GM21367 (cell line): ENCODE data around the gene SRSF5.
"Not testable (repeated sequence)": the region's sequence is repeated elsewhere in the genome, so short reads cannot be mapped to it uniquely, and the experiment has no call there.

ENCODE experiments used
- ATAC-seq: cut with Tn5 transposase; IDR thresholded peaks from one replicate; pipeline ENCODE4 v1.9.1; 2021; ENCODE audit not compliant: unreplicated experiment

Gene SRSF5

DNA sequence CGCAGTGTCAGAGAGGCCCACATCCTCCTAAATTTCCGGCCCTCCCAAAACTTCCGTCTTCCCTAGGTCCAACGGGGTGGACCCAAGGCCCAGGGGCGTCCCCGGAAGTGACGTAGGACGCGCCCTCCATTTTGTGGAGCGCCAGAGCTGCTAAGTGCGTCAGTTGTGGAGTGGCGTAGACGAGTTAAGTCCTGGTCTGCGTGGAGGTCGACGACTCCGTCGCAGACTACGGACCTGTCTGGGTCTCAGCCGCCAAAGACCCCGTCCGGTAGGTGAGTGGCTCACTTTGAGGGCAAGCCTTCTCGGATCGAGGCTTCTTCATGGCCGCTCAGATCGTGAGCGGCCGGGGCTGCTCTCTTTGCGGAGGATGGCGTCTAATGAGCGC is at the start of gene SRSF5:
Gene SRSF5 (plus strand): TSS at position 159 of the 385 bp plus-strand sequence. CDS start 1,015 bp downstream, outside the sequence.
- peak; percentile 78 for ATAC-seq

DNA sequence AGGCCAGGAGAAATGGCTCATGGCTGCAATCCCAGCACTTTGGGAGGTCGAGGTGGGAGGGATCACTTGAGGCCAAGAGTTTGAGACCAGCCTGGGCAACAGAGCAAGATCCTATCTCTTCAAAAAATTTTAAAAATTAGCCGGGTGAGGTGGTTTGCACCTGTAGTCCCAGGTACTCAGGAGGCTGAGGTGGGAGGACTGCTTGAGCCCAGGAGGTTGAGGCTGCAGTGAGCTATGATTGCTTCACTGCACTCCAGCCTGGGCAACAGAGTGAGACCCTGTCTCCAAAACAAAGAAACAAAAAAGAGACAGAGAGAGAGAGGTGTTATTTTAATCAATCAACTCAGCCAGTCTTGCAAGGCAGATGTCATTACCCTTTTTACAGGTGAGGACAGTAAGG is 48.3 kb upstream of the SRSF5 start:
- not testable (repeated sequence) for ATAC-seq

DNA sequence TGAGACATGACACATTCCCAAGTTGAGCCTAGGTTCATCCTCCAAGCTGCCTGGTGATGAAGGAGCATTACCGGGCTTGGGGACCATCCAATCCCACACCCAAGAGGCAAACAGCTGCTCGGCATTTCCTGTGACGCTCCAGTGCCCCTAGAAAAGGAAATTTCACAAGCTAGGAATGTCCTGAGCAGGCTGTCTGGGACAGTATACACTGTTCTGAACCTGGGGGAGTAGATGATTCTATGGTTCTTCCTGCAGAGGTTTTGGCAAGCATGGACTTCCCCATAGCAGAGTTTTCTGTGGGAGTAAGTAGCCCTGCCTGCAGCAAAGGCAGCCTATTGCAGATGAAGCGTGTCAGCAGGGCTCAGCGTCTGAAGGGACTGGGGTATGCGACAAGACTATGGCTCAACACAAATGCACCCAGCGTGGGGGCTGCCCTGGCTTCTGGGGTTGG is 47.4 kb upstream of the SRSF5 start:
- no peak for ATAC-seq

DNA sequence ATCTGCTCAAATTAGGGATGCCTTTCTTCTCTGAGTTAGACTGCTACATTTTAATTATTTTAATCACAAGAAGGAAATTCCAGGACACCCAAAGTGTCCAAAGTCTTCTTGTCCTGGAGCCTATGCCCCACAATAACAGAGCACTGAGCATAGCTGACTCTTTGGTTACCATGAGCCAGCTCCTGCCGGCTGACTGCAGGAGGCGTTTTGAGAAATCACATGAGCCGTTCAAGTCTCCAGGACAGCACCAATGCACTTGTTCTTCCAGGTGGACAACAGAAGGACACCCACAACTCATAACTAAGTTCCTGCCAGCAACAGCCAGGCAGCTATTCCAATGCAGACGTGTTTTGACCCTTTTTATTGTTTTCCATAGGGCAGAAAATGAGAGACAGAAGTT is 46.0 kb upstream of the SRSF5 start:
- ATAC-seq = no peak

DNA sequence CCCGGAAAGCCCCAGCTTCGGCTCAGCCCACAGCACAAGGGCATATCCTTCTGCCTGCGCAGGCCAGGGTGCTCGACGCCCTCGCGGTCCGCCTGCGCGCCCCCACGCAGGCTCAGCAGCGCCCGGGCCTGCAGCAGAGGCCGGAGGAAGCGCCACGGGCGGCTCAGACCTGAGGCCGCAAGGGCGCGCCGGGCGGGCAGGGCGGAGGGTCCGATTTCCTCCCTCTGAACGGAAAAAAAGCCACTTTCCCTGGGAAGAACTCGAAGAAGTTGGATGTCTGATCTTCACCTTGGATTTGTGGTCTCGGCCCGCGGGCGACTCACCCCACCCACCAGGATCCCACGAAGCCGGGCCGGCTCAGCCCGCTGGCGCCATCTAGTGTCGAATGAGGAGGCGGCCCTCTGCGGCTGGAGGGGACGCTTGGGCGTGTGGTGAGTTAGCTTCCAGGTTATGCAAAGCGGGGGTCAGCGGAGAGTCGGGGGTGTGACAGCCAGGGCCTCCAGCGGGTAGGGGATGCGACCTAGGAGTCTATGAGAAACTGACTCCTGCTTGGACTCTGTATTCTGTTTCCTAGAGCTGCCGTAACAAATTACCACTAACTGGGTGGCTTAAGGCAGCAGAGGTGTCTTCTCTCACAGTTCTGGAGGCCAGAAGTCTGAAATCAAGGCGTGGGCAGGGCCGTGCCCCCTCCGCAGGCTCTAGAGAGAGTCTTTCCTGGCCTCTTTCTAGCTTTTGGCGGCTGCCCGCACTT is 40.0 kb upstream of the SRSF5 start:
- ATAC-seq = peak; percentile 77

DNA sequence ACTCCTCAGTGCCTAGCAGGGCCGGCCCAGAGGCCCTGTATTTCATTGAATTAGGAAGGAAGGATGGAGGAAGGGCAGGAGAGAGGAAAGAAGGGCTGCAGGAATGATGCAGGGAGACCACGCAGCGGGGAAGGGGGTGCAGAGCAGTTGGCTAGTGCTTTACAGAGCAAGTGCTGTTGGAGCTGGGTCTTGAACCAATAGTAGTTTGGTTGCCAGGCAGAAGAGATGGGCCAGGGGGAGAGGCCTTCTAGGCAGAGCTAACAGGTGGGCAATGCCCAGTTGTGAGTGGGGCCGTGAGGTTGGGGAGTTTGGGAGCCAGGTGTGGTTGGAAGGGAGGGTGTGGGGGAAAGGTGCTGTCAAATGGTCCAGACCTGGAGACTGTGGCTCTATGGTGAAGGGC is 39.1 kb upstream of the SRSF5 start:
- ATAC-seq = no peak

DNA sequence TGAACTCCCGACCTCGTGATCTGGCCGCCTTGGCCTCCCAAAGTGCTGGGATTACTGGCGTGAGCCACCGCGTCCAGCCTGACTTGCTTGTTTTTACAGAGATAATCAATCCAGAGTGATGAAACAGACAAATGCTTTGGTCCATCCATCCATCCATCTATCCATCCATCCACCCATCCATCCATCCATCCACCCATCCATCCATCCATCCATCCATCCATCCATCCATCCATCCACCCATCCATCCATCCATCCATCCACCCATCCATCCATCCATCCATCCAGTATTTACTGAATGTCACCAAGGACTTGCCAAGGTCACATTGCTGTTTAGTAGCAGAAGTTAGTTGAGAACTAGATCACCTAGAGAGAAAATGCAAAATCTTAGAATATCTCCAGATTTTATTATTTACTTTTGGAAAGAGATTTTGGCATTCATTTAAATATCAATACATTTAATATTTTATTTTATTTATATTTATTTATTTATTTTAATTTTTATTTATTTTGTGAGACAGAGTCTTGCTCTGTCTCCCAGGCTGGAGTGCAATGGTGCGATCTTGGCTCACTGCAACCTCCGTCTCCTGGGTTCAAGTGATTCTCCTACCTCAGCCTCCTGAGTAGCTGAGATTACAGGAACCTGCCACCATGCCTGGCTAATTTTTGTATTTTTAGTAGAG is 34.9 kb upstream of the SRSF5 start:
- not testable (repeated sequence) for ATAC-seq

DNA sequence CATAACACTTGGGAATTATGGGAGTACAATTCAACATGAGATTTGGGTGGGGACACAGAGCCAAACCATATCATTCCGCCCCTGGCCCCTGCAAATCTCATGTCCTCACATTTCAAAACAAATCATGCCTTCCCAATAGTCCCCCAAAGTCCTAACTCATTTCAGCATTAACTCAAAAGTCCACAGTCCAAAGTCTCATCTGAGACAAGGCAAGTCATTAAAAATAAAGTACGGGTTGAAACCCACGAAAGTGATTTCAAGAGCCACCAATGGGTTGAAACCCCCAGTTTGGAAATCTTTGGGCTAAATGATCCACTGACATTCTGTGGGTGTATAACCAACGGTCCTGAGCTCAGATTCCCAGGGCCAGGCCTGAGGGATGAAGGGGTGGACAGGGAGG is 30.5 kb upstream of the SRSF5 start:
- ATAC-seq = not testable (repeated sequence)

DNA sequence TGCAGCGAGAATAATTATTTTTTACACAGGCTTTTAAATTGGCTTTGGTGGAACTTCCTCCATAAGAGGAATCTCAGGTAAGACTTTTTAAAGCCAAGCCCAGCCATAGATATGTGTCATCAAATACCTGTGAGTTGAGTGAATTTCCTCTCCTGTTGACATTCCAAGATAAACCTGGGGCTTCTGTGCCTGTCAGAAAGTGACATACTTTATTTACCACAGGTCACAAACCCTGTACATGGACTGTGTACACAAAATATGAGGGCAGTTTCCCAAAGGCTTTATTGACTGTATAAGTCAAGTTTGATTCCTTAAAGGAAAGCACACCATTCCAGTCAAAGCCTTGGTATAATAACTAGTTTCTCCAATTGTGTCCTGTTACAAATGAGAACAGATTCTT is 25.9 kb upstream of the SRSF5 start:
- ATAC-seq = no peak

DNA sequence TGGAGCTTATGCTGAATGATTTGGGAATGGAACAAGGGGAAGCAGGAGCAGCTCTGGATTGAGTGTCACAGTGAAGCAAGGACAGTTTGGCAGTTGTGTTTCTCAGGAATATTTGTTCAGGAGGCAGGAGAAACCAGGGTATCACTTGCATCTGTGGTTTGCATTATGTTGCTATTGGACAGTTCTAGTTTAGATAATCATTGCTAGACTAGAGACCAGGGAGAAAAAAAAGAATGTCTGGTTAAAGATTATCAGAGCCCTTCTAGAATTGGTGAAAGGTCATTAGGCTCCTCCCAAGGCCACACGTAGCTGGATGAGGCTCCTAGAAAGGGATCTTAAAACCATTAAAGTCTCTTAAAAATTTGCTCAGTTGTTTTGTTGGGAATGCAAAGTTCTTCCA is 17.0 kb upstream of the SRSF5 start:
- ATAC-seq = no peak

DNA sequence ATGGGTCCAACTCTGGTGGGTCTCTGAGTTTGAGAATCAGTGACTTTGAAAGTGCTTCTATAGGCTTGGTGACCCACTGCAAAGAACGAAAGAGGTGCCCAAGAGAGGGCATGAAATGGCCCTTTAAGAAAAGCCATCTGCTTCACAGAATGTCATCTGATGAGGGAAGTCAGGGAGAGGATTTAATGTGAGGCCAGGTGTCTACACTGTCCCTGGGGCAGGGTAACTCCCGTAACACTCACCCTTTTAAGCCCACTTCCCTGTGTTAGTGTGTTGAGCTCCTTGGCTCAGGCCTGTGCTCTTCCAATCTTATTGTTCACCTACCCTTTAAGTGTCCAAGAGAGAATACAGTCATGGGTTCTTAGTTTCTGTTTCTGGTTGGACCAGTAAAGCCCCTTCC is 16.4 kb upstream of the SRSF5 start:
- ATAC-seq = no peak

DNA sequence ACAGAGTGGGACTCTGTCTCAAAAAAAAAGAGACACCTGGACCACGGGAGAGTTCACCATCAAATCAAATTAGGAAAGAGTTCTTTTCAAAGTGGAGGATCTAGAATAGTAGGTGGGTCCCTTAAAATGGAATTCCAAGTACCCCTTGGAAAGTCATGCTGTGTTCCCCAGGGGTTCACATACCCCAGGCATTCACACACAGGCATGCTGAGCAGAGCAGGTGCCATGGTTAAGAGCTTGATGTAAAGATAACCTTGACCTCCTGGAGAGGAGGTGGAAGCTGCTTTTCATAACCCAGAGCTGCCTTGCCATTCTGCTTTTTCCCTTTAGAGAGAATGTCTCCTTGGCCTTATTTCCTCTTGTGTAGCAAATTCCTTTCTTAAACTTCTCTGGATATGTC is 14.2 kb upstream of the SRSF5 start:
- ATAC-seq = no peak

DNA sequence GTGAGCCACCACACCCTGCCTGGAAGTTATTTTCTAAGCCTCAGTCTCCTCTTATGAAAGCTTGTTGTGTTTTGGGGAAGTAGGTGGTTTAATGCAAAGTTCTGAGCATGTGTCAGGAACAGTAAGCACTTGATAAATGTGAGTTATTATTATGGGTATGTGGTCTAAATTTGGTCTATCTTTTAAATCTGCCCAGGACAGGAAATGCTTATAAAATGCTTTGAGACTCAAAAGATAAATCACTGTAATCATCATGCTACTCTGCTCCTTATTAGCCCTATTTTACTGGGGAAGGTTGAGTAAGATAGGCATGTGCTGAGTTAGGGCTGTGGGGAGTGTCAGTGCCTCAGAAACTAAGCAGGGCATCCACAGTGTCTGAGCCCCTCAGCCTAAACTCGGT is 13.1 kb upstream of the SRSF5 start:
- no peak for ATAC-seq

DNA sequence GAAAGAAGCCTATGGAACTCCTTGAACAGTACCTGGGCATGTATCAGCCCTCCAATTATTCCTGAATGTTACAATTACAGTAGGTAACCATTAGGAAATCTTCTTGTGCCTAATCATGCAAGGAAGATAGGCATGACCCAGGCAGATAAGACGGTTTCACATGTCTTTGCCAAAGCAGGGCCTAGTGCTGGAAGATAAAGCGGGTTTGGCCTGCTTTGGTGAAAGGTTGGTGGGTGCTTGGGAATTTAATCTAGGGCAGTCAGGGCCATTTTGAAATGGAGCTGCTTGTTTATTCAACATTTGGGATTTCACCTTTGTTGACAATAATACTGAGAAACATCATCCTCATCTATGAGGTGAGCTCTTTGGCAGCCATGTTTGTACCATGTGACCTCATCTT is 12.5 kb upstream of the SRSF5 start:
- no peak for ATAC-seq

DNA sequence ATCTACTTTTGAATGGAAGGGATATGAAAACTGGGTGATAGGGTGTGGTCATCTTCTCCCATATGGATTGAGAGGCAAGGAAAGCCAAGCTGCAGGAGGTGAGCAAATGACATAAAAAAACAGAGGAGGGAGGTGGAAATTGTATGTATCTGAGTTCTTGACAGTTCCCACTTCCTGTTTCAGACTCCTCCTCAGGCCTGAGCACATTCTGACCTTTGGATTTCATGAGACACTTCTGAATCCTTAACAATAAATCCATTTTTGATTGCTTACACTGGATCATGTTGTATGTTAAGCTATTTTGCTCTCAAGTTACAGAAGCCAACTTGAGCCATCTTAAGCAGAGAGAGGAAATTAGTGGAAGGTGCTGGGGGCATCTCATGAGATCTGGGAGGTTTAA is 11.6 kb upstream of the SRSF5 start:
- ATAC-seq = no peak

DNA sequence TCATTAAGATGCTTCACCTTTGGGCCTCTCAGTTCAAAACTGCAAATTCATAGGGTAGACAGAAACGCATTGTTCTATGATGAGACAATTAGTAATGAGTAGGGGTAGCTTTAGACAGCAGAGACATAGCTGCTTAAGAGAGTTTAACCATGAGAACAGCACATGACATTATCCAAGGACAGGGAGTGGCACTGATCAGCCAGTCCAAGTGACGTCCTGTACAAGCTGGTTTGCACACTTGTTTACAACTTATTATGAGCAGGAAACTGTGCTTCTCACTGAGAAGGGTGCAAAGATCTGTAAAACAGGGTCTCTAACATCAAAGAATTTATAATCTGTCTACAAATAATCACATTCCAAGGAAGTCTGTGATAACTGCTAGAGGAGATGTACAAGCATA is 11.2 kb upstream of the SRSF5 start:
- no peak for ATAC-seq

DNA sequence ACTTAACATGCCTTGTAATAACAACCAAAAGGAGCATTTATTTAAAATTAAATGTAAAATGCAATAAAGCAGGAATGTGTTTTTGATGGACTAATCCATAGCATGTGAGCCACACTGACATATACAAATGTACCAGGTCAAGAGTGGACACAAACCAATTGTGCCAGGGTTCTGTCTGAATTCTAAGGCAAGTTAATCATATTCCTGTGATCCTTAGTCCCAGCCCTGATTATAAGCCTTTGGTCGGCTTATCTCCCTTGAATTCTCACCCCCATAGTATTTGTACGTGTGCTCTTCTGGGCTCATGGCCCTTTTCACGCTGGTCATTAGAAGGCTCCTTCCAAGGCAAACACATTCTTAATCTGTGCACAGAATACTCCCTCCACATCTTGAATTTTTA is 10.6 kb upstream of the SRSF5 start:
- ATAC-seq = no peak

DNA sequence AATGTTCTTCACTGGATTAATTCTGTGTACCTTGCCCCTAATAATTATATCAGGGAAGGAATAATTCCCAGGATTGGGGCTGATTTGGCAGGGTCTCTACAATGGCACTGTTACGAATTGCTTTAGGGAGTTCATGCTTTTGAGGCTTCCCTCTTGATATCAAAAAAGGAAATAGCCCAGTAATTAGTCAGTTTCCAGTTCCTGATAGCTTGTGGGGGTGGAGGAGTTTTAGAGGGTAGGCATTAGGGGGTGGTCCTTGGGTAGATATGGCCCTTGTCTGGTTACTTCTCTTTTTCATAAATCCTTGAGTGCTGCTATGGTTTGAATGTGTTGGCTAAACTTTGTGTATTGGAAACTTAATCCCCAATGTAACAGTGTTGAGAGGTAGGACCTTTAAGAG is 6.1 kb upstream of the SRSF5 start:
- ATAC-seq = no peak

DNA sequence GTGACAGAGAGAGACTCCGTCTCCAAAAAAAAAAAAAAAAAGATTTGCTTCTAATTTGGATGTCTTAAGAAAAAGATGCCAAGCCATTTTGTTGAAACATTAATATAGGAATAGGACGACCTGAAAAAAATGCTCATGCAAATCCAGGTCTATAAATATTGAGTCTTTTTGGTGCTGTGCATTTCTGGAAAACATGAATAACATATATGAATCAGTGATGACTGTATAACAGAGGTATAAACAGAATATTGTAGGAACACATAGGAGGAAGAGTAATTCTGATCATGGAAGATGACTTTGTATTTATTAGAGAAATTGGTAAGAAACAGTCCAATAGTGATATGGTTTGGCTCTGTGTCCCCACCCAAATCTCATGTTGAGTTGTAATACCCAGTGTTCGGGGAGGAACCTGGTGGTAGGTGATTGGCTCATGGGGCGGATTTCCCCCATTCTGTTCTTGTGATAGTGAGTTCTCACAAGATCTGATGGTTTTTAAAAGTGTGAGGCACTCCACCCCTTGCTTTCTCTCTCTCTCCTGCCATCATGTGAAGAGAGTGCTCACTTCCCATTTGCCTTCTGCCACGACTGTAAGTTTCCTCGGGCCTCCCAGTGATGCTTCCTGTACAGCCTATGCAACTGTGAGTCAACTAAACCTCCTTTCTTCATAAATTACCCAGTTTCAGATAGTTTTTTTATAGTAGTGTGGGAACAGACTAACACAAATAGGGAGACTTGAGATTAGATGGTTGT is 3.0 kb upstream of the SRSF5 start:
- no peak for ATAC-seq

DNA sequence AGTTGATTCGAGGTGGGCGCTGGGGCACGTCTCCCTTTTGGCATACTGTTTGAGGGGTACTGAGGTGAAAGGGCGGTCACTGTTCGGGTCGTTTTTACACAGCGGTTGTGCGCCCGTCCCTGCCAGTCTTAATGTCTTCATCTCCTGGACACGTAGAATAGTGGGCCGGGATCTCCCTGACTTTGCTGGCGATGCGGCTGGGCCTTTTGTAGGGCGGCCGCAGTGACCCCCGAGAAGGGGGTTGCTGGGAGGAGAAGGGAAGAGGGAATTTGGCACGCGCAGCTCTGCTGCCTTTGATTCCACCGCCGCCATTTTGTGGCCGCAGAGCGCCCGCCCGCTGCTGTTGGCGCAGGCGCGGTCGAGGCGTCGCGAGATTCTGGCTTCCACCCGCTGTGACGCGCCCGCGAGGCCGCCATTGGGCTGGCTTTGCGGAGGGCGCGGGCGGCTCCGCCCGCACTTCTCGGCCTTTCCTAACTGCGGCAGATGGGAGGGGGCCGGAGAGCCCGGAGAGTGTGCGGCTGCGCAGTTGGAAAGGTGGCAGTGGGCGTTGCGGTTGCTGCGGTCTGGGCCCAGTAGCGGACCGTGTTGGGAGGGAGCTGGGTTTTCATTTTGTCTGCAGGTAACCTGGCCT is 542 bp downstream of the SRSF5 start:
- ATAC-seq = peak; percentile 53

DNA sequence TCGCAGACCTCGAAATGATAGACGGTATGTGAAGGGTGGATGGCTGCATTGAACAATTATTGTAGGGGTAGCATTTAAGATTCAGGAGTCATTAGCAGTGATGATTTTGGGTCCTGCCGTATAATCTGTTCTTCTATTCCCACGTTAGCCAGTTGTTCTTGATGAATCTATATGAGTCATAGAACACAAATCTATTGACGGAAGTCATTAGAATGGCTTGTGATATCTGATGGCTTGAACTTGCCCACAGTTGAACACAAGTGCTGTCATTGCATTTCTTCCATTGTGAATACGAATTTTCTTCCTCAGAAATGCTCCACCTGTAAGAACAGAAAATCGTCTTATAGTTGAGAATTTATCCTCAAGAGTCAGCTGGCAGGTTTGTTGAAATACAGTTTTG is 1.9 kb downstream of the SRSF5 start:
- no peak for ATAC-seq

DNA sequence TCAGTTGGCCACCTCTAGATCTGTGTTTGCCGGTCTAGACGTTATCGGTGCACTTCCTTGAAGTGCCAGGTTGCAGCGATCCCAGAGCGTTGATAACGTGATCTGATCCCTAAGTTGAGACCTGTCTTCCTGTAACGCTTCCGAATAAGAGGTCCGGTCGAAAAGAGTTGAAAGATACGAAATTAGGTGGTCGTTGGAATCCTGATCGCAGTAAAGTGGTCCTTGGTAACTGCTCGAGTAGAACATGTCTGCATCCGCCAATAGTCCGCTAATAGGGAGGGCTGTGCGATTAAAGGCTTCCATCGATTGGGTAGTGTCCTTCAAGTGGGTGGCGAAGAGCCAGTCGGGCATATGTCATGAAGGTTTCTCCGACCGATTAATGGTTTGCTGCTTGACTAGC is 2.7 kb downstream of the SRSF5 start:
- ATAC-seq = no peak
